ENCODE measurements around the gene HOXC10. TPM values are rescaled to one million over a fixed set of nuclear protein-coding genes. Genes with fewer than 3 reads are reported as not detected.

HOXC10 gene
- total and polyA plus RNA-seq, 7 experiments from 2014 or later = not detected

- Mint-ChIP-seq H3K4me3 (peak within 1 kb of the TSS in 9 of 10 donors; percentile 4 to 57 (median 35)), H3K27ac (peak within 1 kb of the TSS in 4 of 9 donors; percentile 44 to 77 (median 69)), H3K9me3 (peaks cover 0 to 25% (median 5%) of the 10 kb centered on the region in 11 donors), H3K36me3 (peaks cover 0 to 4% (median 0%) of the 10 kb centered on the region in 5 donors), H3K4me1 (peaks cover 9 to 57% (median 26%) of the 10 kb centered on the region in 7 donors), H3K27me3 (peaks cover 78 to 94% (median 90%) of the 10 kb centered on the region in 5 donors)
- ATAC-seq = no peak
- peaks cover 4 to 15% of the 10 kb centered on the region in 2 donors for H3K4me1 ChIP-seq (ENCODE audit: control insufficient read depth in 2 of 2, insufficient read depth in 2 of 2, low read length in 2 of 2)
- no peaks in the 10 kb centered on the region for H3K9me3 ChIP-seq (ENCODE audit: control insufficient read depth in 2 of 3, low read length in 3 of 3)
- H3K27ac ChIP-seq (ENCODE audit: low read depth, low read length) = no peak within 1 kb of the TSS
- no peak within 1 kb of the TSS for H3K4me3 ChIP-seq (ENCODE audit: low read length)
- DNase-seq = no peak
- CTCF ChIA-PET = interaction anchor here (1.5 kb wide), 1 partner anchor 12 kb away, joined by 4 read pairs; no protein-coding TSS in a partner anchor
- no peaks in the 10 kb centered on the region for H3K36me3 ChIP-seq (ENCODE audit: control insufficient read depth in 2 of 3, insufficient read depth in 3 of 3, low read length in 3 of 3)
- intact Hi-C loops (cut with micrococcal nuclease) = loop anchor here in 1 of 2 donors (5.0 kb wide), 2 partner anchors 33 to 98 kb away; partner anchors contain the start of genes HOXC10 and HOXC4
- peaks cover 40 to 73% of the 10 kb centered on the region in 2 donors for H3K27me3 ChIP-seq (ENCODE audit: control insufficient read depth in 2 of 2, insufficient read depth in 2 of 2, low read length in 2 of 2)
- POLR2A ChIA-PET = no interaction called here
These were observed 30.3 kb upstream of the HOXC10 start, which contains the start of gene HOXC12 for GRCh38 chr12:53954694-53955035. HOXC12 (plus strand) TSS chr12:53954903; CDS start chr12:53954930, 27 bp downstream.

- Histone ChIP-seq H3K36me3 (ENCODE audit: control insufficient read depth in 2 of 3, insufficient read depth in 3 of 3, low read length in 3 of 3) (no peaks in the 10 kb centered on the region), H3K27me3 (ENCODE audit: control insufficient read depth in 2 of 2, insufficient read depth in 2 of 2, low read length in 2 of 2) (peaks cover 45 to 78% of the 10 kb centered on the region in 2 donors), H3K4me1 (ENCODE audit: control insufficient read depth in 2 of 2, insufficient read depth in 2 of 2, low read length in 2 of 2) (peaks cover 4 to 15% of the 10 kb centered on the region in 2 donors), H3K4me3 (ENCODE audit: low read length) (no peak overlapping the region), H3K9me3 (ENCODE audit: control insufficient read depth in 2 of 3, low read length in 3 of 3) (no peaks in the 10 kb centered on the region), H3K27ac (ENCODE audit: low read depth, low read length) (no peak overlapping the region)
- Mint-ChIP-seq H3K4me3 (peak overlapping the region in 3 of 10 donors; percentile 24 to 55 (median 29)), H3K9me3 (peaks cover 0 to 31% (median 5%) of the 10 kb centered on the region in 11 donors), H3K27me3 (peaks cover 81 to 94% (median 90%) of the 10 kb centered on the region in 5 donors), H3K36me3 (peaks cover 0 to 4% (median 0%) of the 10 kb centered on the region in 5 donors), H3K27ac (peak overlapping the region in 2 of 9 donors; percentile 44 to 74), H3K4me1 (peaks cover 9 to 60% (median 27%) of the 10 kb centered on the region in 7 donors)
- POLR2A ChIA-PET = no interaction called here
- CTCF ChIA-PET = no interaction called here
- DNase-seq (no peak), ATAC-seq (no peak)
- intact Hi-C loops (cut with micrococcal nuclease) = loop anchor here in 1 of 2 donors (5.0 kb wide), 1 partner anchor 97 kb away; the partner anchor contains the start of gene HOXC4
These were observed 29.7 kb upstream of the HOXC10 start for GRCh38 chr12:53955036-53955775.

GRCh38 chr12:53955776-53956250 lies 29.1 kb upstream of the HOXC10 start:
- H3K27me3 Mint-ChIP-seq = peaks cover 80 to 93% (median 90%) of the 10 kb centered on the region in 5 donors
- DNase-seq (no peak), ATAC-seq (no peak)
- H3K4me3 Mint-ChIP-seq = peak overlapping the region in 9 of 10 donors; percentile 4 to 51 (median 23)
- H3K4me3 ChIP-seq (ENCODE audit: low read length) = no peak overlapping the region
- peaks cover 48 to 75% of the 10 kb centered on the region in 2 donors for H3K27me3 ChIP-seq (ENCODE audit: control insufficient read depth in 2 of 2, insufficient read depth in 2 of 2, low read length in 2 of 2)
- H3K36me3 Mint-ChIP-seq = peaks cover 0 to 4% (median 0%) of the 10 kb centered on the region in 5 donors
- no peaks in the 10 kb centered on the region for H3K9me3 ChIP-seq (ENCODE audit: control insufficient read depth in 2 of 3, low read length in 3 of 3)
- H3K4me1 ChIP-seq (ENCODE audit: control insufficient read depth in 2 of 2, insufficient read depth in 2 of 2, low read length in 2 of 2) = peaks cover 4 to 15% of the 10 kb centered on the region in 2 donors
- CTCF ChIA-PET = no interaction called here
- H3K4me1 Mint-ChIP-seq = peaks cover 9 to 60% (median 31%) of the 10 kb centered on the region in 7 donors
- no peaks in the 10 kb centered on the region for H3K36me3 ChIP-seq (ENCODE audit: control insufficient read depth in 2 of 3, insufficient read depth in 3 of 3, low read length in 3 of 3)
- intact Hi-C loops (cut with micrococcal nuclease) = loop anchor here in 1 of 2 donors (5.0 kb wide), 1 partner anchor 96 kb away; the partner anchor contains the start of gene HOXC4
- peak overlapping the region in 4 of 9 donors; percentile 14 to 74 (median 32) for H3K27ac Mint-ChIP-seq
- peaks cover 0 to 35% (median 6%) of the 10 kb centered on the region in 11 donors for H3K9me3 Mint-ChIP-seq
- no peak overlapping the region for H3K27ac ChIP-seq (ENCODE audit: low read depth, low read length)
- POLR2A ChIA-PET = no interaction called here

GRCh38 chr12:53956251-53956887 lies 28.6 kb upstream of the HOXC10 start:
- Mint-ChIP-seq H3K36me3 (peaks cover 0 to 4% (median 0%) of the 10 kb centered on the region in 5 donors), H3K4me1 (peaks cover 9 to 57% (median 31%) of the 10 kb centered on the region in 7 donors), H3K27me3 (peaks cover 76 to 89% (median 88%) of the 10 kb centered on the region in 5 donors), H3K27ac (peak overlapping the region in 4 of 9 donors; percentile 14 to 74 (median 56)), H3K9me3 (peaks cover 0 to 35% (median 6%) of the 10 kb centered on the region in 11 donors), H3K4me3 (peak overlapping the region in 9 of 10 donors; percentile 4 to 51 (median 33))
- POLR2A ChIA-PET = no interaction called here
- peaks cover 47 to 72% of the 10 kb centered on the region in 2 donors for H3K27me3 ChIP-seq (ENCODE audit: control insufficient read depth in 2 of 2, insufficient read depth in 2 of 2, low read length in 2 of 2)
- intact Hi-C loops (cut with micrococcal nuclease) = loop anchor here in 1 of 2 donors (5.0 kb wide), 1 partner anchor 96 kb away; the partner anchor contains the start of gene HOXC4
- H3K9me3 ChIP-seq (ENCODE audit: control insufficient read depth in 2 of 3, low read length in 3 of 3) = no peaks in the 10 kb centered on the region
- H3K4me1 ChIP-seq (ENCODE audit: control insufficient read depth in 2 of 2, insufficient read depth in 2 of 2, low read length in 2 of 2) = peaks cover 4 to 10% of the 10 kb centered on the region in 2 donors
- DNase-seq = no peak
- no peaks in the 10 kb centered on the region for H3K36me3 ChIP-seq (ENCODE audit: control insufficient read depth in 2 of 3, insufficient read depth in 3 of 3, low read length in 3 of 3)
- CTCF ChIA-PET = no interaction called here
- H3K27ac ChIP-seq (ENCODE audit: low read depth, low read length) = no peak overlapping the region
- no peak overlapping the region for H3K4me3 ChIP-seq (ENCODE audit: low read length)
- ATAC-seq = no peak

- Mint-ChIP-seq H3K27ac (peak overlapping the region in 1 of 9 donors; percentile 67), H3K4me3 (peak overlapping the region in 4 of 10 donors; percentile 17 to 40 (median 31)), H3K27me3 (peaks cover 76 to 89% (median 86%) of the 10 kb centered on the region in 5 donors), H3K9me3 (peaks cover 0 to 35% (median 6%) of the 10 kb centered on the region in 11 donors), H3K36me3 (peaks cover 0 to 4% (median 0%) of the 10 kb centered on the region in 5 donors), H3K4me1 (peaks cover 9 to 54% (median 31%) of the 10 kb centered on the region in 7 donors)
- ChIA-PET CTCF (no interaction called here), POLR2A (no interaction called here)
- Histone ChIP-seq H3K9me3 (ENCODE audit: control insufficient read depth in 2 of 3, low read length in 3 of 3) (no peaks in the 10 kb centered on the region), H3K4me3 (ENCODE audit: low read length) (no peak overlapping the region), H3K4me1 (ENCODE audit: control insufficient read depth in 2 of 2, insufficient read depth in 2 of 2, low read length in 2 of 2) (peaks cover 4 to 6% of the 10 kb centered on the region in 2 donors), H3K27ac (ENCODE audit: low read depth, low read length) (no peak overlapping the region), H3K36me3 (ENCODE audit: control insufficient read depth in 2 of 3, insufficient read depth in 3 of 3, low read length in 3 of 3) (no peaks in the 10 kb centered on the region), H3K27me3 (ENCODE audit: control insufficient read depth in 2 of 2, insufficient read depth in 2 of 2, low read length in 2 of 2) (peaks cover 44 to 72% of the 10 kb centered on the region in 2 donors)
- intact Hi-C loops (cut with micrococcal nuclease) = loop anchor here in 1 of 2 donors (5.0 kb wide), 1 partner anchor 95 kb away; the partner anchor contains the start of gene HOXC4
- no peak for DNase-seq
- ATAC-seq = no peak
These were observed 27.9 kb upstream of the HOXC10 start for GRCh38 chr12:53956914-53957536.

GRCh38 chr12:53958128-53958527 lies 26.8 kb upstream of the HOXC10 start:
- Mint-ChIP-seq H3K27me3 (peaks cover 77 to 88% (median 87%) of the 10 kb centered on the region in 5 donors), H3K4me1 (peaks cover 9 to 46% (median 25%) of the 10 kb centered on the region in 7 donors), H3K4me3 (peak overlapping the region in 1 of 10 donors; percentile 19), H3K9me3 (peaks cover 0 to 31% (median 5%) of the 10 kb centered on the region in 11 donors), H3K36me3 (peaks cover 0 to 4% (median 0%) of the 10 kb centered on the region in 5 donors), H3K27ac (no peak overlapping the region)
- CTCF ChIA-PET = no interaction called here
- Histone ChIP-seq H3K36me3 (ENCODE audit: control insufficient read depth in 2 of 3, insufficient read depth in 3 of 3, low read length in 3 of 3) (no peaks in the 10 kb centered on the region), H3K9me3 (ENCODE audit: control insufficient read depth in 2 of 3, low read length in 3 of 3) (no peaks in the 10 kb centered on the region), H3K27me3 (ENCODE audit: control insufficient read depth in 2 of 2, insufficient read depth in 2 of 2, low read length in 2 of 2) (peaks cover 44 to 70% of the 10 kb centered on the region in 2 donors), H3K4me3 (ENCODE audit: low read length) (no peak overlapping the region), H3K4me1 (ENCODE audit: control insufficient read depth in 2 of 2, insufficient read depth in 2 of 2, low read length in 2 of 2) (peaks cover 4 to 6% of the 10 kb centered on the region in 2 donors), H3K27ac (ENCODE audit: low read depth, low read length) (no peak overlapping the region)
- intact Hi-C loops (cut with micrococcal nuclease) = loop anchor here in 1 of 2 donors (5.0 kb wide), 1 partner anchor 94 kb away; the partner anchor contains the start of gene HOXC4
- ATAC-seq (no peak), DNase-seq (no peak)
- POLR2A ChIA-PET = interaction anchor here (1.2 kb wide), 1 partner anchor 11 kb away, joined by 3 read pairs; no protein-coding TSS in a partner anchor
